ENCODE measurements around the gene DIP2A.

Gene DIP2A

DNA sequence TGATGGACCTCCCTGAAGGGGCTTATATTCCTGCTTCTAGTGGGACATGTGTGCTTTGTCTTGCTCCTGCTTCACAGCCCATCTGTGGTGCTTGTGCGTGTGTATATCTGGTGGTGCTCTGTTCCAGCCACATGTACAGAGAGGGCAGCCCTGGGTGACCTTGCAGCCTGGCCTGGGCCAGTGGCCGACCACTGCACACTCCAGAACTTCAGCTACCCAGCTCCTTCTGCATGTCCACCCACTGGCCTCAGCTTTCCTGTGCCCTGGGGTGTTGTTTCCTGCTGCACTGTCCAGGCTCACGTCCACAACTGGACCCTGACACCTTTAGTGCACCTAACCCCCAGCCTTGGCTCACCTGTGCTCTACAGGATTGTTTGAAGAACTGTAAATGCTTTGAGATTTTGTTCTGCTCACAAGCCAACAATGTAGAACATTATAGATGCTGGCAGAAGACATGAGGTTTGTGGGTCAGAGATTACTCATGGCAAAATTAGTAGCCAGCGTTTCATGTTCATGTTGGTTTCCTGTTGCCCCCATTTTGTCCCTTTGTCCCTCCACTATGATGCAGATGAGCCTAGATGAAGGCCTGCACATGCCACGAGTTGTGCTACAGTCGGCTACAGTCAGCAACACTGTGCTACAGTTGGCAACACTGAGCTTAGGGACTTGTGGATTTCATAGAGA is 151.5 kb downstream of the DIP2A start:
- Histone ChIP-seq H3K4me1 (ENCODE audit: control insufficient read depth in 1 of 2, insufficient read depth in 2 of 2, low read length in 2 of 2) (peaks cover 7 to 14% of the 10 kb centered on the region in 2 donors), H3K4me3 (ENCODE audit: low read depth in 1 of 2, low read length in 2 of 2) (no peak overlapping the region), H3K9ac (ENCODE audit: low read depth in 1 of 2, low read length in 2 of 2) (no peak overlapping the region), H3K27me3 (ENCODE audit: control insufficient read depth in 1 of 2, insufficient read depth in 2 of 2, low read length in 2 of 2) (no peaks in the 10 kb centered on the region), H3K27ac (ENCODE audit: low read depth, low read length) (no peak overlapping the region), H3K36me3 (ENCODE audit: control insufficient read depth in 1 of 2, insufficient read depth in 2 of 2, low read length in 2 of 2) (no peaks in the 10 kb centered on the region), H3K9me3 (ENCODE audit: control insufficient read depth in 1 of 2, low read length in 2 of 2) (peaks cover 0 to 5% of the 10 kb centered on the region in 2 donors)

GRCh38 chr21:46613391-46613790 is 154.7 kb downstream of the DIP2A start:
- H3K4me3 ChIP-seq (ENCODE audit: low read depth in 1 of 2, low read length in 2 of 2), result no peak overlapping the region
- H3K27me3 ChIP-seq (ENCODE audit: control insufficient read depth in 1 of 2, insufficient read depth in 2 of 2, low read length in 2 of 2), result no peaks in the 10 kb centered on the region
- no peak overlapping the region for H3K27ac ChIP-seq (ENCODE audit: low read depth, low read length)
- H3K4me1 ChIP-seq (ENCODE audit: control insufficient read depth in 1 of 2, insufficient read depth in 2 of 2, low read length in 2 of 2), result no peaks in the 10 kb centered on the region
- H3K9me3 ChIP-seq (ENCODE audit: control insufficient read depth in 1 of 2, low read length in 2 of 2), result peaks cover 0 to 5% of the 10 kb centered on the region in 2 donors
- H3K36me3 ChIP-seq (ENCODE audit: control insufficient read depth in 1 of 2, insufficient read depth in 2 of 2, low read length in 2 of 2), result no peaks in the 10 kb centered on the region
- no peak overlapping the region for H3K9ac ChIP-seq (ENCODE audit: low read depth in 1 of 2, low read length in 2 of 2)

GRCh38 chr21:46616050-46616449 is 157.4 kb downstream of the DIP2A start:
- Histone ChIP-seq H3K27me3 (ENCODE audit: control insufficient read depth in 1 of 2, insufficient read depth in 2 of 2, low read length in 2 of 2) (no peaks in the 10 kb centered on the region), H3K9ac (ENCODE audit: low read depth in 1 of 2, low read length in 2 of 2) (no peak overlapping the region), H3K4me1 (ENCODE audit: control insufficient read depth in 1 of 2, insufficient read depth in 2 of 2, low read length in 2 of 2) (no peaks in the 10 kb centered on the region), H3K9me3 (ENCODE audit: control insufficient read depth in 1 of 2, low read length in 2 of 2) (no peaks in the 10 kb centered on the region), H3K27ac (ENCODE audit: low read depth, low read length) (no peak overlapping the region), H3K4me3 (ENCODE audit: low read depth in 1 of 2, low read length in 2 of 2) (no peak overlapping the region), H3K36me3 (ENCODE audit: control insufficient read depth in 1 of 2, insufficient read depth in 2 of 2, low read length in 2 of 2) (no peaks in the 10 kb centered on the region)

DNA sequence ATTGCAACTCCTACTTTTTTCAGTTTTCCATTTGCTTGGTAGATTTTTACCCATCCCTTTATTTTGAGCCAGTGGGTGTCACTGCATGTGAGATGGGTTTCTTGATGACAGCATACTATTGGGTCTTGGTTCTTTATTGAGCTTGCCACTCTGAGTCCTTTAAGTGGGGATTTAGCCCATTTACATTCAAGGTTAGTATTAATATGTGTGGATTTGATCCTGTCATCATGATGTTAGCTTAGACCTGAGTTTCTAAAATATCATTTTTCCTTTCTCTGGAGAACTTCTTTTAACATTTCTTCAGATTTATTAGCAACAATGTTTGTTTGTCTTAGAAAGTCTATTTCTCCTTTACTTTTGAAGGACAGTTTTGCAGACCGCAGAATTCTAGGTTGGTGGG is 158.0 kb downstream of the DIP2A start:
- no peak overlapping the region for H3K4me3 ChIP-seq (ENCODE audit: low read depth in 1 of 2, low read length in 2 of 2)
- no peaks in the 10 kb centered on the region for H3K4me1 ChIP-seq (ENCODE audit: control insufficient read depth in 1 of 2, insufficient read depth in 2 of 2, low read length in 2 of 2)
- H3K9me3 ChIP-seq (ENCODE audit: control insufficient read depth in 1 of 2, low read length in 2 of 2), result no peaks in the 10 kb centered on the region
- H3K27ac ChIP-seq (ENCODE audit: low read depth, low read length), result no peak overlapping the region
- no peaks in the 10 kb centered on the region for H3K27me3 ChIP-seq (ENCODE audit: control insufficient read depth in 1 of 2, insufficient read depth in 2 of 2, low read length in 2 of 2)
- H3K9ac ChIP-seq (ENCODE audit: low read depth in 1 of 2, low read length in 2 of 2), result no peak overlapping the region
- H3K36me3 ChIP-seq (ENCODE audit: control insufficient read depth in 1 of 2, insufficient read depth in 2 of 2, low read length in 2 of 2), result no peaks in the 10 kb centered on the region

DNA sequence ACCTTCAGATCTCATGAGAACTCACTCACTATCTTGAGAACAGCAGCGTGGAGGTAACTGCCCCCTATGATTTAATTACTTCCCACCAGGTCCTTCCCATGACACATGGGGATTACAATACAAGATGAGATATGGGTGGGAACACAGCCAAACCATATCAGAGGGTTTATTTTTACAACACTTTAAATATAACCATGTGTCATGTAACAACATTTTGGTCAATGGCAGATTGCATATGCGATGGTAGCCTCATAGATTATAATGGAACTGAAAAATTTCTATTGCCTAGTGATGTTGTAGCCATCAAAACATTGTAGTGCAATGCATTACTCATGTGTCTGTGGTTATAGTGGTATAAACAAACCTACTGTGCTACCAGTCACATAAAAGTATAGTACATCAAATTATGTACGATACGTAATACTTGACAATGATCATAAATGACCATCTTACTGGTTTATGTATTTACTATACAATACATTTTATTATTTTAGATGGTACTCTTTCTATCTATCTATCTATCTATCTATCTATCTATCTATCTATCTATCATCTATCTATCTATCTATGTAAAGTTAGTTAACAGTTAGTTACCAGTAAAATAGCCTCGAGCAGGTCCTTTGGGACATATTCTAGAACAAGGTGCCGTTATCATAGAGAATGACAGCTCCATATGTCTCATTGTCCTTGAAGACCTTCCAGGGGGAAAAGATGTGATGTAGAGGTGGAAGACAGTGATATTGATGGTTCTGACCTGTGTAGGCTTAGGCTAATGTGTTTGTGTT is 158.8 kb downstream of the DIP2A start:
- Histone ChIP-seq H3K36me3 (ENCODE audit: control insufficient read depth in 1 of 2, insufficient read depth in 2 of 2, low read length in 2 of 2) (no peaks in the 10 kb centered on the region), H3K27ac (ENCODE audit: low read depth, low read length) (no peak overlapping the region), H3K4me1 (ENCODE audit: control insufficient read depth in 1 of 2, insufficient read depth in 2 of 2, low read length in 2 of 2) (no peaks in the 10 kb centered on the region), H3K4me3 (ENCODE audit: low read depth in 1 of 2, low read length in 2 of 2) (no peak overlapping the region), H3K27me3 (ENCODE audit: control insufficient read depth in 1 of 2, insufficient read depth in 2 of 2, low read length in 2 of 2) (no peaks in the 10 kb centered on the region), H3K9me3 (ENCODE audit: control insufficient read depth in 1 of 2, low read length in 2 of 2) (no peaks in the 10 kb centered on the region), H3K9ac (ENCODE audit: low read depth in 1 of 2, low read length in 2 of 2) (no peak overlapping the region)

GRCh38 chr21:46618738-46619379 is 160.2 kb downstream of the DIP2A start:
- no peaks in the 10 kb centered on the region for H3K9me3 ChIP-seq (ENCODE audit: control insufficient read depth in 1 of 2, low read length in 2 of 2)
- no peak overlapping the region for H3K4me3 ChIP-seq (ENCODE audit: low read depth in 1 of 2, low read length in 2 of 2)
- H3K4me1 ChIP-seq (ENCODE audit: control insufficient read depth in 1 of 2, insufficient read depth in 2 of 2, low read length in 2 of 2), result peaks cover 0 to 3% of the 10 kb centered on the region in 2 donors
- H3K27ac ChIP-seq (ENCODE audit: low read depth, low read length), result no peak overlapping the region
- H3K36me3 ChIP-seq (ENCODE audit: control insufficient read depth in 1 of 2, insufficient read depth in 2 of 2, low read length in 2 of 2), result no peaks in the 10 kb centered on the region
- no peaks in the 10 kb centered on the region for H3K27me3 ChIP-seq (ENCODE audit: control insufficient read depth in 1 of 2, insufficient read depth in 2 of 2, low read length in 2 of 2)
- no peak overlapping the region for H3K9ac ChIP-seq (ENCODE audit: low read depth in 1 of 2, low read length in 2 of 2)
